GM23248 (cell line): ENCODE measurements around the gene CADPS. TPM values are rescaled to one million over a fixed set of nuclear protein-coding genes. Genes with fewer than 3 reads are reported as not detected.

Experiments
- DNase-seq: peaks from one replicate; pipeline ENCODE4 v3.0.0-alpha.2; 2015
- H2AFZ ChIP-seq: fragments of 200-600 bp; sonication (generic); 2 replicates; pipeline ENCODE4 v1.6.1; 2016; ENCODE audit warnings: antibody characterized with exemption
- H3F3A ChIP-seq: fragments of 200-600 bp; sonication (generic); 2 replicates; pipeline ENCODE4 v1.6.1; 2016; ENCODE audit warnings: mild to moderate bottlenecking, antibody characterized with exemption, mixed run types; ENCODE audit not compliant: insufficient read depth
- H3K27ac ChIP-seq: fragments of 200-600 bp; sonication (generic); 2 replicates; pipeline ENCODE4 v1.5.1; 2016; ENCODE audit warnings: mild to moderate bottlenecking
- H3K27me3 ChIP-seq: fragments of 200-600 bp; sonication (generic); replicated peaks from 2 replicates; pipeline ENCODE4 v1.6.1; 2016; ENCODE audit warnings: mild to moderate bottlenecking; ENCODE audit not compliant: insufficient read depth
- H3K36me3 ChIP-seq: fragments of 200-600 bp; sonication (generic); 2 replicates; pipeline ENCODE4 v1.6.1; 2016; ENCODE audit warnings: low read depth, mild to moderate bottlenecking
- H3K4me1 ChIP-seq: fragments of 200-600 bp; sonication (generic); 2 replicates; pipeline ENCODE4 v1.6.1; 2016; ENCODE audit warnings: mild to moderate bottlenecking; ENCODE audit not compliant: insufficient read depth
- H3K4me2 ChIP-seq: fragments of 200-600 bp; sonication (generic); one replicate; pipeline ENCODE4 v1.6.1; 2016; ENCODE audit warnings: mild to moderate bottlenecking; ENCODE audit not compliant: unreplicated experiment
- H3K4me3 ChIP-seq: fragments of 200-600 bp; sonication (generic); 2 replicates; pipeline ENCODE4 v1.5.1; 2016; ENCODE audit warnings: mild to moderate bottlenecking
- H3K79me2 ChIP-seq: fragments of 200-600 bp; sonication (generic); 2 replicates; pipeline ENCODE4 v1.6.1; 2016; ENCODE audit warnings: mild to moderate bottlenecking; ENCODE audit not compliant: insufficient read depth
- H3K9ac ChIP-seq: fragments of 200-600 bp; sonication (generic); 2 replicates; pipeline ENCODE4 v1.6.1; 2016; ENCODE audit warnings: mild to moderate bottlenecking
- H3K9me2 ChIP-seq: fragments of 200-600 bp; sonication (generic); 2 replicates; pipeline ENCODE4 v1.6.1; 2016; ENCODE audit warnings: mixed run types, mild to moderate bottlenecking, moderate library complexity; ENCODE audit not compliant: insufficient read depth
- H3K9me3 ChIP-seq: fragments of 200-600 bp; sonication (generic); one replicate; pipeline ENCODE4 v1.6.1; 2017; ENCODE audit warnings: low read depth
- H4K20me1 ChIP-seq: fragments of 200-600 bp; sonication (generic); 2 replicates; pipeline ENCODE4 v1.6.0; 2016; ENCODE audit not compliant: insufficient read depth
- EZH2 ChIP-seq: fragments of 200-600 bp; sonication (generic); IDR thresholded peaks from 2 replicates; pipeline ENCODE4 v1.6.1; 2018; ENCODE audit warnings: antibody characterized with exemption, mild to moderate bottlenecking; ENCODE audit not compliant: insufficient read depth, poor library complexity, severe bottlenecking
- EZH2phosphoT487 ChIP-seq: fragments of 200-600 bp; sonication (generic); IDR thresholded peaks from 2 replicates; pipeline ENCODE4 v1.6.1; 2018; ENCODE audit warnings: antibody characterized with exemption, moderate library complexity, mild to moderate bottlenecking, low read depth; ENCODE audit not compliant: insufficient read depth
- WGBS, 2 experiments: methylation state at CpG; one replicate each; pipeline ENCODE4 v1.1.6; 2015 to 2017; ENCODE audit warnings: low lambda C conversion rate in 2 of 2, low coverage in 1 of 2; ENCODE audit errors: missing lambda C conversion rate in 2 of 2; 5-methylcytosine and 5-hydroxymethylcytosine counted together
- in situ Hi-C: fragments of 300-500 bp; cut with MboI; formaldehyde crosslinking; loops from 2 replicates; pipeline ENCODE4 v1.15.0; 2020
- polyA plus RNA-seq: library from polyadenylated mRNA; unstranded; fragments of >200 nt; fragmentation: Nextera tagmentation; extraction: Ambion mirVana; gene quantifications from 2 replicates; pipeline ENCODE4 v1.2.1, GENCODE V29; 2016
- total RNA-seq: library from RNA; depleted of rRNA; stranded (reverse); fragments of >200 nt; shearing (Covaris generic); gene quantifications from 2 replicates; pipeline ENCODE4 v1.2.3, GENCODE V29; 2014

Gene CADPS
- total and polyA plus RNA-seq, 2 experiments from 2014 or later, result 3.0 to 4.1 TPM

DNA sequence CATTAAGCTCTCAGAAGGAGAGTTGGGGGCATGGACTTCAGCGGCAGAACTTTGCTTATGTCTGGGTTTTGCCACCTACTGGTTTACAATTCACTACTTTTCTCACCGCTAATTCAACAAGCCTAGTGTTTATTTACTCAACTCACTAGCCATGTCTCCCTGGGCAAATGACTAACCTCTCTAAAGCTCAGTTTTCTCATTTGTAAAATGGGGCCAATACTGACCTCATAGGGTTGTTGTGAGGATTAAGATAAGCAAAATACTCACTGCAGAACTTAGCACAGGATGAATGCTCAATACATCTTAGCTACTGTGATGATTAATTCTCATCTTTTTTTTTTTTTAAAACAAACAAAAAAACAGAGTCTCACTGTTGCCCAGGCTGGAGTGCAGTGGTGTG is 106.3 kb downstream of the CADPS start:
- no peak for DNase-seq
- no peaks in the 10 kb centered on the region for H3K9me2 ChIP-seq
- H3K27me3 ChIP-seq, result no peaks in the 10 kb centered on the region
- H3K4me2 ChIP-seq, result no peak overlapping the region
- 98% methylated on average over 2 of the region's 2 CpGs for WGBS, 2 experiments
- TF ChIP-seq EZH2phosphoT487, result no peak
- no peak for TF ChIP-seq EZH2
- no peaks in the 10 kb centered on the region for H4K20me1 ChIP-seq
- no peak overlapping the region for H3K27ac ChIP-seq
- no peaks in the 10 kb centered on the region for H3K36me3 ChIP-seq
- no peak overlapping the region for H2AFZ ChIP-seq
- no peak overlapping the region for H3K9ac ChIP-seq
- no peaks in the 10 kb centered on the region for H3K9me3 ChIP-seq
- no peaks in the 10 kb centered on the region for H3K4me1 ChIP-seq
- H3K4me3 ChIP-seq, result no peak overlapping the region
- in situ Hi-C loops, result no loop called here
- no peaks in the 10 kb centered on the region for H3K79me2 ChIP-seq
- H3F3A ChIP-seq, result no peaks in the 10 kb centered on the region

DNA sequence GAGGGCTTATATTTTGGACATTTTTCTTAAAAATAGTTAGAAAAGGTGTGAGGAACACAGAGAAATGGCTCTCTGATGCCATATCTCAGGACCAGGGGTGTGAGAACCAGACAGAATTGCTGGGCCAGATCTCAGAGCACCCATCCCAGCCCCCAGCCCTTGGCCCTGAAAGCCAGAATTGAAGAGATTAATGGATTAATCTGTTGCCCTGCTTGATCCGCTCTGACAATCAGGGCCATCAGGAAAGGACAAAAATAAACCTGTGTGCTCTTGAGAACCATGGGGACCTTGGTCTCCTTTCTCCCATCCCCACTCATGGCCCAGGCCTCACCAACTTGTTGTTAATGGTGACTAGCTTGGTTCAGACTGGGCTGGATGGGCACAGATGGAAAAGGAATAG is 113.5 kb downstream of the CADPS start:
- no peak overlapping the region for H3K9ac ChIP-seq
- H3K9me2 ChIP-seq, result no peaks in the 10 kb centered on the region
- H3K4me2 ChIP-seq, result no peak overlapping the region
- 75 to 81% methylated on average over 1 of the region's 1 CpG for WGBS, 2 experiments
- no peak for DNase-seq
- H3K36me3 ChIP-seq, result no peaks in the 10 kb centered on the region
- no peaks in the 10 kb centered on the region for H4K20me1 ChIP-seq
- H2AFZ ChIP-seq, result no peak overlapping the region
- H3K79me2 ChIP-seq, result no peaks in the 10 kb centered on the region
- H3K27me3 ChIP-seq, result no peaks in the 10 kb centered on the region
- TF ChIP-seq EZH2phosphoT487, result no peak
- no peak for TF ChIP-seq EZH2
- no peak overlapping the region for H3K4me3 ChIP-seq
- no peaks in the 10 kb centered on the region for H3K4me1 ChIP-seq
- H3K9me3 ChIP-seq, result no peaks in the 10 kb centered on the region
- H3F3A ChIP-seq, result no peaks in the 10 kb centered on the region
- in situ Hi-C loops, result no loop called here
- H3K27ac ChIP-seq, result no peak overlapping the region

DNA sequence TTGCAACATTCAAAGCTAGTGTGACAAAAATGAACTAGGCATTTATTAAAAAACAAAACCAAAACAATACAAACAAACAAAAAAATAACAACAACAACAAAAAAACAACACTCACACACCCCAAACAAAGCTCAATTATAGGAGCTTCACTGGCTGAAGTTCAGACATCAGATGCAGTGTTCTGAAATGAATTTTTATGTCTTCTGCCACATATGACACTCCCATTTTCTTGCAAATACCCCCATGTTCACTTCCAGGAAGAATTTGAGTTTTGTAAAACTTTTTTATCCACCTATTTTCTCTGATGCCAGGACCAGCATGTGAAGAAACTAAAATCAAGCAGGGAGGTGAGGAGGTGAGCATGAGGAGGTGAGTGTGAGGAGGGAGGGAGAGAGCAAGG is 113.9 kb downstream of the CADPS start:
- in situ Hi-C loops, result no loop called here

DNA sequence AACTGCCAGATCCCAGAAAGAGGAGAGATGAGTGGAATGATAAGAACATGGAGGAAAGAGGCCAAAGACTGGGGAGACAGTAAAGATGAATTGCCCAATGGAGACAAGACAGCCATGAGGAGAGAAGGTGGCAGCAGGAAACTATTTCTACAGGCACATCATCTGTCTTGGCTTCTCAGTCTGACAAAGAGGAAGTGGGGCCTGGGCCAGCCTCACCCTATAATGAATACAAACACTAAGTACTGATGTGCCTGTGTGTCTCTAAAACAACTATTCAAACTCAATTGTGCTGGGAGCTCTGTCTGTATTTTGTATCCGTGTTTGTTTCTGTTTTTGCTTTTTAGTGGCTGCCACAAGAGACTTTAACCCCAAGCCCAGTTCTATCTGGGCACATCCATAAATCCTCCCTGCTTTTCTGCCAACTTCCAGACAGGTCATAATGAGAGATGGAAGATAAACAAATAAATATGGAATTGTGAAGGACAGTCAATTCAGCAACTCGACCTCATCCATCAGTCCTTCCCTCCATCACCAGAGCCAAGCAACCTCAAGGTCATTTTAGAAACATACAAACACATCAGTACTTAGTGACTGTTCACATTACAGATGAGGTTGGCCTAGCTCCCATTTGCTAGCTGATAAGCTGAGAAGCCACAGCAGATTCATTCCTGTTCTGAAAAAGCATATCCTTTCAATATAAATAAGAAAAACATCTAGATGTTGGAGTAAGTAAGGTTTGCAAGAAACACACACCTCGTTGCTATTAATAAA is 116.7 kb downstream of the CADPS start:
- no peaks in the 10 kb centered on the region for H3K27me3 ChIP-seq
- no peaks in the 10 kb centered on the region for H3K9me3 ChIP-seq
- no peak for DNase-seq
- H4K20me1 ChIP-seq, result no peaks in the 10 kb centered on the region
- no peak overlapping the region for H2AFZ ChIP-seq
- no peaks in the 10 kb centered on the region for H3F3A ChIP-seq
- H3K36me3 ChIP-seq, result no peaks in the 10 kb centered on the region
- in situ Hi-C loops, result no loop called here
- H3K4me3 ChIP-seq, result no peak overlapping the region
- WGBS, 2 experiments, result 28 to 41% methylated on average over 3 of the region's 3 CpGs
- H3K79me2 ChIP-seq, result no peaks in the 10 kb centered on the region
- TF ChIP-seq EZH2phosphoT487 (no peak), EZH2 (no peak)
- no peaks in the 10 kb centered on the region for H3K9me2 ChIP-seq
- H3K9ac ChIP-seq, result no peak overlapping the region
- no peaks in the 10 kb centered on the region for H3K4me1 ChIP-seq
- H3K27ac ChIP-seq, result no peak overlapping the region
- H3K4me2 ChIP-seq, result no peak overlapping the region

More for the DNA sequence above, 113.9 kb downstream of the CADPS start:
- H3K4me2 ChIP-seq, result no peak overlapping the region
- no peak for DNase-seq
- no peaks in the 10 kb centered on the region for H3K27me3 ChIP-seq
- no peak overlapping the region for H3K27ac ChIP-seq
- H4K20me1 ChIP-seq, result no peaks in the 10 kb centered on the region
- no peak for TF ChIP-seq EZH2phosphoT487
- TF ChIP-seq EZH2, result no peak
- no peak overlapping the region for H2AFZ ChIP-seq
- no peak overlapping the region for H3K4me3 ChIP-seq
- no peaks in the 10 kb centered on the region for H3K36me3 ChIP-seq
- no peaks in the 10 kb centered on the region for H3K79me2 ChIP-seq
- H3K4me1 ChIP-seq, result no peaks in the 10 kb centered on the region
- H3F3A ChIP-seq, result no peaks in the 10 kb centered on the region
- H3K9ac ChIP-seq, result no peak overlapping the region
- H3K9me3 ChIP-seq, result no peaks in the 10 kb centered on the region
- H3K9me2 ChIP-seq, result no peaks in the 10 kb centered on the region
